GM20000 (cell line): ENCODE measurements around the gene TMEM86B.

Experiments
- DNase-seq: peaks from one replicate; pipeline ENCODE4 v3.0.0; 2012; ENCODE audit warnings: low spot score
- CTCF ChIP-seq: IDR thresholded peaks from 2 replicates; pipeline ENCODE4 v1.5.1; 2012; ENCODE audit warnings: mild to moderate bottlenecking, control low read depth; ENCODE audit errors: extremely low read depth, missing control alignments

Gene TMEM86B

GRCh38 chr19:55228403-55229031, at the start of gene TMEM86B:
TMEM86B (minus strand) TSS chr19:55228763; CDS start chr19:55228741, 22 bp downstream.
- TF ChIP-seq CTCF = no peak
- no peak for DNase-seq

DNA sequence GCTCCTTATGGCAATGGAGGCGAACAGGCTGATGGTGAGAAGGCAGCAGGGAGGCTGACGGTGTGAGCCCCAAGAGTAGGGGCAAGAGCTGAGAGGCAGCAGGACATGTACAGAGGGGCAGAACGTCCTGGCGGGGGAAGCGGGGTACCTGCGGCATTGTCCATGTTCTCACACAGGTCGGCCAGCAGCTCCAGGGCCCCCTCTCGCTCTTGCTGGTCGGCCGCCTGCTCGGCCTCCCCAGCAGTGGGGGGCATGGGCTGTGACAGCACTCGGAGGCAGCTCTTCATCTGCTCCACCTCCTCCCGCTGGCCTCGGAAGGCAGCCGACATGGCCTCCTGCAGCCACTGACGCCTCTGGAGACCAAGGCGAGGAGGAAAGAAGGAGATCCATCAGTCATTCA, 48.9 kb upstream of the TMEM86B start:
- no peak for TF ChIP-seq CTCF
- DNase-seq = no peak

DNA sequence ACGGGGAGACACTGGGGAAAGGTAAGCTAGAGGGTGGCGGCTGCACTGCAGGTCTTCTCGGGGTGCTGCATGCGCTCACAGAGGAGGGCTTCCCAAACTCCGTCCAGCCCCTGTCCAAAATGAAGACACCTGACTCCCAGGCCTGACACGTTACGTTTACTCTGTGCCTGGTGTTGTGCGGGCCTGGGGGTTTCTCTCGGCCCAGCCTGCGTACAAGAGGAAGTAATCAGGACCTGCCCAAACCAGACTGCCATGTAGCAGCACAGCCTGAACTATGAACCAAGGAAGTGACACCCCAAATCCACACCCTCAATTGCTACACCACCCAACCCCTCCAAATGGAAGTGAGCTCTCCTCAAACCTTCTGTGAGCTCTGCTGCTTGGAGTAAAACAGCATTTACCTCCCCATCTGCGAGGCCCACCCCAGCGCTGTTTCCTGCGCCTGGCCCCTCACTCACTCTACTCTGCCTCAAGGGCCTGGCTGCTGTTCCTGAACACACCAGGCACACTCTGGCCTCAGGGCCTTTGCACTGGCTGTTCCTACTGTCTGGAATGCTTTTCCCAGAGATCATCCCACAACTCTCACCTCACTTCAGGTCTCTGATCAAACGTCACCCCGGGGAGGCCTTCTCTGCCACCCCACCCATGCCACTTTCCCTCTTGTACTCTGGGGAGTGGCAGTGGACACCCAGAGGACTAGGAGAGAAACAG, 48.3 kb upstream of the TMEM86B start:
- DNase-seq = peak; percentile 30
- no peak for TF ChIP-seq CTCF

DNA sequence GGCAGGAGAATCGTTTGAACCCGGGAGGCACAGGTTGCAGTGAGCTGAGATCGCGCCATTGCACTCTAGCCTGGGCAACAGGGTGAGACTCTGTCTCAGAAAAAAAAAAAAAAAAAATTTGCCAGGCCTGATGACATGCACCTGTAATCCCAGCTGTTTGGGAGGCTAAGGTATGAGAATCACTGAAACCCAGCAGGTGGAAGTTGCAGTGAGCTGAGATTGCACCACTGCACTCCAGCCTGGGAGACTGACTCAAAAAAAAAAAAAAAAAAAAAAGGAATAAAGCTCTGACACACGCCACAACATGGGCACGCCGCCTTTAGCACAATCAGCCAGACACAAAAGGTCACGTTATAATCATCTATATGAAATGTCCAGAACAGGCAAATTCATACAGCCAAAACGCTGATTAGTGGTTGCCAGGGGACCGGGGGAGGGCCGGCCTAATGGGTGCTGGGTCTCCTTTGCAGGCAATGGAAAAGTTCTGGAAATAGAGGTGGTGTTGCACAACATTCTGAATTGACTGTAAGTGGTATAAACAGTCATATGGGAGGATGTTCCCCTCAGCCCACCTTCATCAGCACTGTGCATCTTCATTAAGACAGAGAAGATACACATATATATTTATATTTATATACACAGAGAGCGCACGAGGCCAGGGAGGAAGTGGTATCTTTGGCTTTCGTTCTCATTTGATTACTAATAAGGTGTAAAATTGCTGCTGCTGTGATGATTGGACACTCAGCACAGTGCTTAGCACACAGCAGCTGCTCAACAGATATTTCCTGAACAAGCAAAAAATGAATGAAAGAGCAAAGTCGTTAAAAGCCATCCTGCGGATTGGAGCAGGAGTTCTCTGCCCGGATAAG, 47.5 kb upstream of the TMEM86B start:
- DNase-seq = peak; percentile 82
- no peak for TF ChIP-seq CTCF

DNA sequence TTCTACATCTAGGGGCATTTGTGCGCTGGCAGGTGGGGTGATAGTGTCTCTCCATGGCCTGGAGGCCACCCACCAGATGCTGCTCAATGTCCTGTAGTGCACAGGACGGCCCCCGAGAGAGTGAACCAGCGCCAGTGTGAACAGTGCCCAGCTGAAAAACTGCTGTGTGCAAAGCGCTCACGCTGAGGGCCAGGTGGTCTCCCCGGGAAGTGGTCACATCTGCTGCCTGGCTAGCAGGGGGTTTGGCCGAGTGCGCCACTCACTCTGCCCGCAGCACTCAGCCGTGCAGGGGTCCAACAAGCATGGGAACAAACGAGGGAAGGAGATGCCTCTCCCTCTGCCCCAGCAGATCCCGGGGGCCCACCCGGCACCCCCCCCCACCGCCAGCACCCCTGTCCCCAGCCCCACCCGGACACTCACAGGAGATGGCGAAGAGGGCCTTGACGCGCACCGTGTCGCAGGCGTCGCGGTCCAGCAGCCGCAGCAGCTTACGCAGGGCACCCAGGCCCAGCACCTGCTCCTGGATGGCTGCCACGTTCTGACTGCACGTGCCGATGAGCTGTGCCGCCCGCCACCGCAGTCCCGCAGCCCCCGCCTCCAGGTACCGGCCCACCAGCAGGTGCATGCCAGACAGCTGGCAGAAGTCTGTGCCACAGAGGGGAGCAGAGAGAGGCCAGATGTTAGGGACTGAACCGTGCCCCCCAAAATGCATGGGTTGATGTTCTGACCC, 45.6 kb upstream of the TMEM86B start:
- no peak for DNase-seq
- no peak for TF ChIP-seq CTCF

GRCh38 chr19:55272142-55272541, 43.6 kb upstream of the TMEM86B start:
- DNase-seq = no peak
- TF ChIP-seq CTCF = no peak
